Subcutaneous adipose tissue (tissue), 4 donors: ENCODE results near the gene SNUPN. TPM values are rescaled to one million over a fixed set of nuclear protein-coding genes. Genes with fewer than 3 reads are reported as not detected.

Source experiments
- total RNA-seq, 4 donors: library from RNA; depleted of rRNA; stranded (reverse); fragments of >200 nt; gene quantifications; one replicate each; pipeline ENCODE4 v1.1.0, GENCODE V29; 2016
- TF ChIP-seq, protein P1 (sequence below): fragments of 450-650 bp; IDR thresholded peaks from one replicate; pipeline ENCODE4 v1.5.1; 2016; ENCODE audit warnings: low read depth, mild to moderate bottlenecking, control low read depth, antibody characterized with exemption, moderate library complexity

The SNUPN gene
- total RNA-seq, 4 donors from 2014 or later, result 19.7 to 23.3 (median 21.9) TPM

DNA sequence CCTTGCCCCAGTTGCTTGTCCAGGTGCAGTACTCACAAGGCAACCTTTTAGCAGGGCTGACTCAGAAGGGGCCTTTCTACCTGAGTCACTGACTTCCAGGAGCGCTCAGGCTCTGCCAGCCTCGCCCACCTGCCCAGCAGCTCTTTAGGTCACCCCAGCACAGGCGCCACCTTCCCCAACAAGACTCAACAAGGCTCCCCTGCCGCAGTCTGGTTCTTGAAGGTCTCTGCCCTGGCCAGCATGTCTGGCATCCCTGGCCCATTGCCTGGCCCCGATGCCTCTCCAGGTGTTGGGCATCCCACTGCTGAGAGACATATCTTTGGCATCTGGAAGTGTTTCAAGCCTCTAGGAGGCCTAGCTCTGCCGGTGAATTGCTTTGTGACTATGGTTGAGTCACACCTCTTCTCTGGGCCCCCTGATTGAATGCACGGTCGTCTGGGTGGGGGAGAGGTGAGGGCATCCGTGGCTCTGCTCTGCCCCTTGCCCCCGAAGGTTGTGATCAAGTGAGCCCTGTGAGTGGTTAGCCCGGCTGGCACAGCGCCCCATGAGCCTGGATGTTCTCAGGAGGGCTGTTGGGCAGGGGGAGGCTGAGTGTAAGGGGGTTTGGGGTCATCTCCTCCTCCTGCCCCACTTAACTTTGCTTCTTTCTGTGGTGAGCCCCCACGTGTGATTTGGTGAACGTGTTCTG is 43.8 kb upstream of the SNUPN start:
- TF ChIP-seq, protein P1, sequence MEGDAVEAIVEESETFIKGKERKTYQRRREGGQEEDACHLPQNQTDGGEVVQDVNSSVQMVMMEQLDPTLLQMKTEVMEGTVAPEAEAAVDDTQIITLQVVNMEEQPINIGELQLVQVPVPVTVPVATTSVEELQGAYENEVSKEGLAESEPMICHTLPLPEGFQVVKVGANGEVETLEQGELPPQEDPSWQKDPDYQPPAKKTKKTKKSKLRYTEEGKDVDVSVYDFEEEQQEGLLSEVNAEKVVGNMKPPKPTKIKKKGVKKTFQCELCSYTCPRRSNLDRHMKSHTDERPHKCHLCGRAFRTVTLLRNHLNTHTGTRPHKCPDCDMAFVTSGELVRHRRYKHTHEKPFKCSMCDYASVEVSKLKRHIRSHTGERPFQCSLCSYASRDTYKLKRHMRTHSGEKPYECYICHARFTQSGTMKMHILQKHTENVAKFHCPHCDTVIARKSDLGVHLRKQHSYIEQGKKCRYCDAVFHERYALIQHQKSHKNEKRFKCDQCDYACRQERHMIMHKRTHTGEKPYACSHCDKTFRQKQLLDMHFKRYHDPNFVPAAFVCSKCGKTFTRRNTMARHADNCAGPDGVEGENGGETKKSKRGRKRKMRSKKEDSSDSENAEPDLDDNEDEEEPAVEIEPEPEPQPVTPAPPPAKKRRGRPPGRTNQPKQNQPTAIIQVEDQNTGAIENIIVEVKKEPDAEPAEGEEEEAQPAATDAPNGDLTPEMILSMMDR, result no peak

DNA sequence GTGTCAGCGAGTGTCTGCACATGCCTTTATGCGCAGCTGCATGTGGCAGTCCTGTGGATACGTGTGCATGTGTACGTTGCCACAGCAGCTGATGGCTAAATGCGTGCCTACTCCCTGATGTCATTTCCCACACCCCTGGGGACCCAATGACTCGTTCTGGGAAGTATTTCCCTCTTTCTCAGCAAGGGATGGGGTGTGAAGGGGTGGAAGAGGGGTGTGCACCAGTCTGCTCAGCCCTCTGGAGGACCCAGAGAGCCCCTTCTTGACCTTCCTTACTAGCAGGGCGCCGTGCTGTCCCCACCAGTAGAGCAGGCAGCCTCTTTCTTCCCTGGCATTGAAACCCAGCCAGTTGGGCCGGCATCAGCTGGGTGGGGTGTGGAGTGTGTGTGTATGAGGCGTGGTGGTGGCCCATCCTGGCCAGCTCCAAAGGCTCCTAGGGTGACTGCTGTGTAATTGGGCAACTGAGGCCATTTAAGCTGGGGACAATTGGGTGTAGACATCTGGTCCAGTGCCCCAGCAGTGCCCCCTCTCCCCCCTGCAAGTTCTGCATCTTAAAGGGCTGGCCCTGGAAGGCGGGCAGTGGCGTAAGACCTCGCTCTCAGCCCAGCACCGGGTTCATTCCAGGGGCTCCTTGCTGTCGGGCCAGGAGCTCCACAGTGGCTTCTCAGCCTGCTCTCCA is 41.4 kb upstream of the SNUPN start:
- TF ChIP-seq, protein P1, result no peak

DNA sequence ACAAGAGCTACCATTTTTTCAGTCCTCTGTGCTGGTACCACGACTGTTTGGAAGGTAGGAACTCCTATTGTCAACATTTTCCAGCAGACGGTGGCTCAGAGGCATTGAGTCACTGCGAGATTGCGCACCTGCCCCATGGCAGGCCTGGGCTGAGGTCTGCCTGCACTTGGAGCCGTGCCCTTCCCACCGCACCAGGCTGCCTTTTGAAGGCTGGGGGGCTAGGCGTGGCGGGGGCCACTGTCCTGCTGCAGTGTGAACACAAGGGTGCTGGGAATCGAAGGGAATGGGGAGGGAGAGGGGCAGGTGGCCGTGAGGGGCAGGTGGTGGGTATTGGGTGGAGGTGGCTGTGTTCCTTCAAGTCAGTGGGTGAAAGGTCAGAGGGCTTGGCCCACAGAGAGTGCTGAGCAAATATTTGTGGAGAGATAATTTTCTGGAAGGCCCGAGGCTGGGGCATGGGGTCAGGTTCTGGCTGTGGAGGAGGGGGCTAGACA is 38.5 kb upstream of the SNUPN start:
- TF ChIP-seq, protein P1, result no peak

DNA sequence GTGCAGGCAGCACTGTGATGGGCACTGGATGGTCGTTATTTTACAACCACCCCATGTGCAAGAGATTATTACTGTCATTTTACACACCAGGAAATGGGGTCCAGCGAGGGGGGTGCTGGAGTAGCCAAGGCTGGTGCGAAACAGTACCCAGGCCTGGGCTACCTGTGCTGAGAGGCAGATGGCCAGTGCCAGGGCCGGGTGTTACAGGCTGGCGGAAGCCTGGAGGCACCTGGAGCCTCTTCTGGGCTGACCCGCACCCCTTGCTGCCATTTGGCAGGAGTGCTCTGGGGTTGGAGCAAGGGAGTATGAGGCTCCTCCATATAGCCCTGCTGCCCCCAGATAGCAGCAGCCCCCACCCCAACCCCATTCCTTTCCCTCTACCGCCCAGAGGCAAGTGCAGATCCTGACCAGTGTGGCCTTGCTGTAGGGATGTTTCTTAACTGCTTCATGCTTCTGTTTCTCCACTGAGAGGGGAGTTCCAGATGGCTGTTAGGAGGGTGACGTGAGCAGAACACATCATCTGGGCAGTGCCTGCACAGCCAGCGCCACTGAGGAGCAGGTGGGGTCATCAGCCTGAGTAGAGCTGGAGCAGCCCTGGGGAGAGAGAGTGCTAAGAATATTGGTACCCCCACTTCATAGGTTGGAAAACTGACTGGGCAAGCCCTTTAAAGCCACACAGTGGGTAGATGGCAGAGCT is 37.4 kb upstream of the SNUPN start:
- TF ChIP-seq, protein P1, result no peak

DNA sequence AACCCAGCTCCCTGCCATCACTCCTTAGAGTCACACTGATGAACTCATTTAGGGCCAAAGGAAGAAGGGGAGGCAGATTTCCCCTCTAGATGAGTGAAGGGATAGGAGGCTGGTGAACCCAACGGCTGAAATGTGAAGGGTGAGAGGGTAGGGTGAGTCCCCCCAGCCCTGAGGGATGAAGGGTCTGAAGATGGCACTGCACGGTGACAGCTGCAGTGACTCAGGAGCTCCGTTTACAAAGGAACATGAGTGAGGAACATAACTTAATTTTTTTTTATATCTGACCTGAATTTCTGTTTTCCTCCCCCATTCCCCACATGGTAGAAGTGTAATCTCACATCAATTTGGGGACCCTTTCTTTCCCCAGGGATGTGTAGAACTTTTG is 36.2 kb upstream of the SNUPN start:
- TF ChIP-seq, protein P1, result no peak

DNA sequence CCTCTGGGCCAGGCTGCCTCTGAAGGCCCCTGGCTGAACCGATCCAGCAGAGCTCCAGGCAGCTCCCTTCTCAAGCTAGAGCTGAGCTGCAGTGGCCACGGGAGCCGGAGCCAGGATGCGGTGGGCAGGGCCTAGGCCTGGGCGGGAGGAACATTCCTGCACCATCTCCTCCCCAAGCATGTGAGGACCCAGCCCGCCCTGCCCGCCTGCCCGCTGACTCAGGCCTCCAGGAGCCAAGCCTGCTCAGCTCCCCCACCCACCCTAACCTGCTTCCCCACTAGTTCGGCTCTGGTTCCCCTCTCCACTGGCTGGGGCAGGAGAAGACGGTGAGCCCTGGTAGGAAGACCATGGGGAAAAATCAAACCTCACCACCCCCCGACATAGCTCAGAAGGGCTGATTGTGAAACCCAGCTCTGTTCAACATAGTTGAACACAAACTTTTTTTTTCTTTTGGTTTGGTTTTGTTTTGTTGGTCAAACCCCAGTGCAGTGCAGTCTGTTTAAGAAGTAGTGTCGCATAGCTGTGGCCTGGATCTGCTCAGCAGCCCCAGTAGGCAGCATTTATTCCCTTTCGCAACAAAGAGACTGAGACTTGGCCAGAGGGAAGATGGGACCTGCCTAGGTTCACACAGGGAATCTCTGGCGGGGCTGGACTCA is 35.7 kb upstream of the SNUPN start:
- TF ChIP-seq, protein P1, result no peak
